Cerebellar nuclear complex (tissue), 1 donor: ENCODE results near the gene HMHB1.

Source experiments
- DNase-seq, 2 experiments: peaks; one replicate each; lab custom pipeline; 2025; lab: John Stamatoyannopoulos, UW

HMHB1 gene

GRCh38 chr5:143812085-143812705 lies at the start of gene HMHB1:
Gene HMHB1 (plus strand): TSS chr5:143812161.
- DNase-seq = no peak

GRCh38 chr5:143762636-143763220 lies 49.2 kb upstream of the HMHB1 start:
- DNase-seq = no peak

GRCh38 chr5:143767162-143767561 lies 44.8 kb upstream of the HMHB1 start:
- DNase-seq = no peak

- DNase-seq = no peak
Measured at GRCh38 chr5:143769026-143769786, 42.8 kb upstream of the HMHB1 start.

- DNase-seq = no peak
Measured at GRCh38 chr5:143770450-143770849, 41.5 kb upstream of the HMHB1 start.

- DNase-seq = no peak
Measured at GRCh38 chr5:143771189-143771588, 40.8 kb upstream of the HMHB1 start.

GRCh38 chr5:143771602-143772001 lies 40.4 kb upstream of the HMHB1 start:
- no peak for DNase-seq

- no peak for DNase-seq
Measured at GRCh38 chr5:143772621-143773020, 39.3 kb upstream of the HMHB1 start.

GRCh38 chr5:143775258-143775657 lies 36.7 kb upstream of the HMHB1 start:
- DNase-seq = no peak

GRCh38 chr5:143776951-143777350 lies 35.0 kb upstream of the HMHB1 start:
- DNase-seq = no peak

- DNase-seq = no peak
Measured at GRCh38 chr5:143779506-143779905, 32.5 kb upstream of the HMHB1 start.

GRCh38 chr5:143781993-143782520 lies 29.9 kb upstream of the HMHB1 start:
- no peak for DNase-seq

GRCh38 chr5:143782588-143783386 lies 29.2 kb upstream of the HMHB1 start:
- DNase-seq = no peak

GRCh38 chr5:143788401-143788800 lies 23.6 kb upstream of the HMHB1 start:
- no peak for DNase-seq

- no peak for DNase-seq
Measured at GRCh38 chr5:143790457-143791112, 21.4 kb upstream of the HMHB1 start.

GRCh38 chr5:143791848-143792731 lies 19.9 kb upstream of the HMHB1 start:
- no peak for DNase-seq

GRCh38 chr5:143793249-143793648 lies 18.7 kb upstream of the HMHB1 start:
- DNase-seq = no peak

GRCh38 chr5:143796125-143796524 lies 15.8 kb upstream of the HMHB1 start:
- DNase-seq = no peak

- no peak for DNase-seq
Measured at GRCh38 chr5:143796753-143797152, 15.2 kb upstream of the HMHB1 start.

GRCh38 chr5:143800715-143801114 lies 11.2 kb upstream of the HMHB1 start:
- DNase-seq = no peak
